DMS53 (cell line): ENCODE measurements around the gene PXN.
"Not testable (repeated sequence)": the region's sequence is repeated elsewhere in the genome, so short reads cannot be mapped to it uniquely, and the experiment has no call there.

ENCODE experiments used
- DNase-seq: peaks from one replicate; lab custom pipeline; 2025; lab: John Stamatoyannopoulos, UW

Gene PXN

DNA sequence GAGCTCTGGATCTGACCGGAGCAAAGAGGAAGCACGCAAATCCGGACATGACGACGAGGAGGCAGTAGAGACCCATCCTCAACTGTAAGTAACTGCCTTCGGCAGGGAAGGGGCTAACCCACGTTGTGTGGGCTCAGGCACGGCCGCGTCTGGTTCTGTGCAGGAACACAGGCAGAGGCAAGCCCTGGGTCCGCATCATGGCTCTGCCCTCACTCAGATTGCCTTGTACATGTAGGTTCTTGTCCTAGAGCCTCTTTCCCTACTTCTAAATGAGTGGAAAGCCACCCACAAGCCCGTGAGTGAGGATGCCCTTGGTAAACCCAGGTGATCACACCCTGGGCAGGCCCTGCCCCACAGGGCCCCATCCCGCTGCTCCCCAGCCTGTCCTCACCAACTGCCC is 55.7 kb downstream of the PXN start:
- DNase-seq: no peak

DNA sequence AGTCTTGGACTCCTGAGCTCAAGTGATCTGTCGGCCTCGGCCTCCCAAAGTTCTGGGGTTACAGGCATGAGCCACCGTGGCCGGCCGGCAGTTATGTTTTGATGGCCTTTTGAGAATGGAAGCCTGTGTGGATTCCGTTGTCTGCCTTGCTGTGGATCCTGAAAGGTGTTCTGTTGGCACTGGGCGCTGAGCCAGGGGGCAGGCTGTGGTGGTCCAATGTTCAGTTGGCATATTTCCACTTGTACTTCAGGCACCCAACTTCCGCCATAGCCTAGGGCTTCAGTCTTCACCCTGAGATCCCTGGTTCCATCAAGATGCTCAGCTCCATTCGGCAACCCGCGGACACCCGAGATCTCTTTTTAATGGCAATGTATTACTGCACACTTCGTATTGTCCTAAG is 58.3 kb downstream of the PXN start:
- no peak for DNase-seq

GRCh38 chr12:120206781-120207180 is 58.7 kb downstream of the PXN start:
- not testable (repeated sequence) for DNase-seq

DNA sequence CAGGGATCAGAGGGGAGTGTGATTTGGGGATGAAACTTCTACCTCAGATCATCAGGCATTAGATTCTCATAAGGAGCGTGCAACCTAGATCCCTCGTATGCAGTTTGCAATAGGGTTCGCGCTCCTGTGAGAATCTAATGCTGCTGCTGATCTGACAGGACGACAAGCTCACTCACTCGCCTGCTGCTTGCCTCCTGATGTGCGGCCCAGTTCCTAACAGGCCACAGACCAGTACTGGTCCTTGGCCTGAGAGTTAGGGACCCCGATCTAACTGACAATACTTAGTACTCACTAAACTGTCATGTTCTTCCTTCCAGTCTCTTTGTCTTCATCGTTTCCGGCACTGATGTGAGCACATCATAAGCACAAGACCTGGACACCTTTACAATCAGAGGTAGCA is 59.3 kb downstream of the PXN start:
- no peak for DNase-seq

GRCh38 chr12:120204171-120204570 is 61.4 kb downstream of the PXN start:
- no peak for DNase-seq

DNA sequence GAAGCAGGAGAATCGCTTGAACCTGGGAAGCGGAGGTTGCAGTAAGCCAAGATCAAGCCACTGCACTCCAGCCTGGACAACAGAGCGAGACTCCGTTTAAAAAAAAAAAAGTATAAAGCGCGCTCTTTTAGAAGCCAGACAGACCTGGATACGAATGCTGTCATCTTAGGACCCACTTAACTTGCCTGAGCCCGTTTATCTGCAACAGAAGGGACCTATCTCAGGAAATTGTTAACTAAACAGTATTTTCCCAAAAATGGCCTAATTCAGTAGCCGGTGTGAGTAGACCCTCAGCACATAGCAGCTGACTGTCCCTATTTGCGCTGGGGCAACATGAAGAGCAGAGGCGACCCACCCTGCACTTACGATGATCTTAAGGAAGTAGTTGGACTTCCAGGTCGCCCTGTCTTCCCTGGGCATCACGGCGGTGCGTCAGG is 65.1 kb downstream of the PXN start:
- DNase-seq: no peak

DNA sequence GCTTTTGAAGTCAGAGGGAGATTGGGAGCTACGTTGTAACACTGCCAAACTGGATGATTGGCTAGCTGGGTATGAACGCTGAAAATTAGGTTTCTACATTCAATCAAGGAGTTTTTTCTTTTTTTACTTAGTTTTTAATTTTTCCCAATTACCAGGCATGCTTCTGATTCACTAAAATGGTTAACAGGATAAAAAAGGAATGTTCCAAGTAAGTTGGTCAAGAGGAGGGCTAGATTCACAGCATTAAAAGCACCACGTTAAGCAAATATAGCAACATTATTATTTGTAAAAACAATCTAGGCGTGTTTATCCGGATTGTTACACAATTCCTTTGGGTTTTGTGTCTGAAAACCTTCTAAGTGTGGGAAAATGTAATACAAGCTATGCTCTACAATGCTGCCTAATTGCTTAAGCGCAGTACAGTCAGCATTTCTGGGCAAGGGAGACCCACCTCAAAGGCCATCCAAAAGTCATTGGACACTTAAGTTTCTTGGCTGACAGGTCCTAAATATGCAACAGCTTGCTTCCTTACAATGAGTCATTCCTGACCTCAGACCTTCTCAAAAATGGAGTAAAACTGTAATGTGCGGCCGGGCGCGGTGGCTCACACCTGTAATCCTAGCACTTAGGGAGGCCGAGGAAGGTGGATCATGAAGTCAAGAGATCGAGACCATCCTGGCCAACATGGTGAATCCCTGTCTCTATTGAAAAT is 65.8 kb downstream of the PXN start:
- DNase-seq: peak; percentile 62

GRCh38 chr12:120199025-120199424 is 66.5 kb downstream of the PXN start:
- peak; percentile 37 for DNase-seq

- DNase-seq: no peak
Measured at GRCh38 chr12:120197542-120197887, 68.0 kb downstream of the PXN start.

DNA sequence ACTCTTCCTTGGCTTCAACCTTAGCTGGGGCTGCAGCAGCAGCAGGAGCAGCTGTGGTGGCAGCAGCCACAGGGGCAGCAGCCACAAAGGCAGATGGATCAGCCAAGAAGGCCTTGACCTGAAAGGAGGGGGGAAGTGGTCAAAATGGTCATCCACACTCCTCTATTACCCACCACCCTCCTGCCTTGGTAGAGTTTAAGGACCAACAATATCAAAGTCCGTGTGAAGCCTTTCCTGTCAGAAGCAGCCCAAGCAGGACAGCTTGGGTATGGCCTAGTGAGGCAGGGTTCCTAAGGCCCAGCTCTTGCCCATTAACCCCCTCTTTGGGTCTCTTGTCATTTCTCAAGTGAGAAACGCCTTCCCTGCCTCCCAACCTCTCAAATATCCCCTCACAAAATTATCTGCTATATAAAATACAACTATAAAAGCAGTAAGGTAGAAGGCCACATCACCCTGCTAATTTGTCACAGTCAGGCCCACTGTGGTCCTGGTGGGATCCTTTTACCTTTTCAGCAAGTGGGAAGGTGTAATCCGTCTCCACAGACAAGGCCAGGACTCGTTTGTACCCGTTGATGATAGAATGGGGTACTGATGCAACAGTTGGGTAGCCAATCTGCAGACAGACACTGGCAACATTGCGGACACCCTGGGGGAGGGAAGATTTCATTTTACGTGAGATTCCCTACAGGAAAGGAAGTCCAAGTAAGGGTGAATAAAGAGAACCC is 68.6 kb downstream of the PXN start:
- DNase-seq: peak; percentile 53

- no peak for DNase-seq
Measured at GRCh38 chr12:120196363-120196762, 69.2 kb downstream of the PXN start.

DNA sequence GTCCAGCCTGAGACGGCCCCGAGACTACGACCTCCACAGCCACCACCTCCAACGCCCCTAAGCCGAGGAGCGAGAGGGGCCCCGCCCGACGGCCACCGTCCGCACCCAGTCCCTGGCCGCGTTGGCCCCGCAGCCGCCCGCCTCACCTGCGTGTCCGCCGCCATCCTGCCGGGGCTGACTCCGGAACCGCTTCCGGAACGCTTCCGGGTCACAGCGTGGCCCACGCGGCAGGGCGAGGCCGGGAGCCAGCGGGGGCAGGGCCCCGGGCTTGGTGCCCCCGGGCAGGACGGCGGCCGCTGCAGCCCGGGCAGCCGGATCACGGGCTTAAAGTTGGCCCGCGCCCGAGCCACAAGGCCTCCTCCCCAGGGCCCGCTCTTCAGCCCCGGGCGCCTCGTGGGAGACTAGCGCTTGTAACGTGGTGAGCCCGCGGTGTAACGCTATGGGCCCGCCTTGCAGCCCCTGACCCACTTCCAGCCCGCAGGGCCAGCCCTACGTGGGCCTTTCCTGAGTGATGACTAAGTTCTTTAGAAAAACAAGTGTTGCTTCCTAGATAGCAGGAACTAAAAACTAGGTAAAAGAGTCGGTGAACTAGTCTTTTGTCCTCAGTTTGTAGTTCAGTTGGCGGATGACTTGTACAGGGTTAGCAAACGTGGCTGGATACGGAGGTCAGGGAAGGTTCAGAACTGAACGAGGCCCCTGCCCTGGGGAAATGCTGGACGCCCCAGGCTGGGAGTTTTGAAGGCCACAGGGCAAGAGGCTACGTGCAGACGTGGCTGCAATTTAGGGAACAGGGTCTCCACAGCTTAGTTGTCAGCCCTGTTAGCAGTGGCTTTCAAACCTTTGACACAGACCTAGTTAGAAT is 70.8 kb downstream of the PXN start, which contains the start of gene GCN1:
TSS of gene GCN1 (minus strand) at position 182 of the 862 bp plus-strand sequence. CDS start at position 164, 18 bp downstream.
- peak; percentile 96 for DNase-seq

- no peak for DNase-seq
Measured at GRCh38 chr12:120194226-120194533, 71.3 kb downstream of the PXN start.

GRCh38 chr12:120193286-120193685 is 72.2 kb downstream of the PXN start:
- not testable (repeated sequence) for DNase-seq

GRCh38 chr12:120190985-120191480 is 74.5 kb downstream of the PXN start:
- no peak for DNase-seq

DNA sequence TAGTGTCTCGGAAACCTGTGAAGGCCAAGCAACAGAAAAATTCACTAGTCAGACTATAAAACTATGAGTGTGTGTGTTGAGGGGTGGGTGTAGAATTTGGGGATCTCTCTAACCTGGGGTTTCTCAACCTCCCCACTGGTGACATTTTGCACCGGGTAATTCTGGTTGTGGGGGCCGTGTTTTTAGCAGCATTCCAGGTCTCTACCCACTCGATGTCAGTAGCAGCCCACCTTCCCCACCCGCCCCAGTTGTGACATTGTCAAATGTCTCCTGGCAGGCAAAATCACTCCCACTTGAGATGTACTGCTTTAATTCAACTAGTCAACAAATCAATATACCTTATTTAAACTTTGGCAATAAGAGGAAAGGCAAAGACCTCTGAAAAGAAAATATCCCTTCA is 75.1 kb downstream of the PXN start:
- DNase-seq: no peak

- no peak for DNase-seq
Measured at GRCh38 chr12:120186654-120187053, 78.9 kb downstream of the PXN start.

- no peak for DNase-seq
Measured at GRCh38 chr12:120183211-120183631, 82.3 kb downstream of the PXN start.

DNA sequence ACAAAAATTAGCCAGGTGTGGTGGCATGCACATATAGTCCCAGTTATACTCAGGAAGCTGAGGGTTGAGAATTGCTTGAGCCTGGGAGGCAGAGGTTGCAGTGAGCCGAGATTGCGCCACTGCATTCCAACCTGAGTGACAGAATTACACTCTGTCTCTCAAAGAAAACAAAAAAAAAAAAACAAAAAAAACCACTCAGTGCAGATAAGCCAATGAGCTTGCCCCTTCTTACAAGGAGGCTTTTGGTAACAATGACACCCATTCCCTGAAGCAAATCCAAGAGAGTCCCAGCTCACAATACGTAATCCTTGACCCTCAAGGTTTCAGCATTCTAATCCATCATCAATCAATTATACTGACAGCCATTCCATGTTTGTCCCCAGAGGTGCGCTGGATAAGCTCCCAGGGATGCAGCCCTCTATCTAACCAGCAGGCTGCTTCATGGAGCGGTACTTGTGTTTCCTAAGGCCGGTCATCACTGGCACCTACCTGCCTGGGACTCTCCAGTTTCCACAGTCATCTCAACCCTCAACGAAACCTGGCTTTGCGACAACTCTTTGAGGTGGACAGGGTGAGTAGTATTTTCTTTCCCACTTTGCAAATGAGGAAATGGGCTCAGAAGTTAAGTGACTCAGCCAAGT is 83.4 kb downstream of the PXN start:
- DNase-seq: peak; percentile 22

- no peak for DNase-seq
Measured at GRCh38 chr12:120180975-120181374, 84.6 kb downstream of the PXN start.

- DNase-seq: no peak
Measured at GRCh38 chr12:120175537-120175936, 90.0 kb downstream of the PXN start.

GRCh38 chr12:120175062-120175461 is 90.5 kb downstream of the PXN start:
- no peak for DNase-seq
